RWPE2 (cell line): ENCODE measurements around the gene SPTBN2.
A peak's percentile ranks its signal among the peaks of the same experiment; 100 is the strongest.

Experiments used
- ATAC-seq: fragments of 200-7000 bp; cut with Tn5 transposase; 3 replicates; pipeline ENCODE4 v1.9.1; 2021; ENCODE audit warnings: low read depth
- DNase-seq: peaks from one replicate; pipeline ENCODE4 v3.0.0-alpha.2; 2020; ENCODE audit warnings: low spot score
- H3K27ac ChIP-seq: fragments of 450-650 bp; 2 replicates; pipeline ENCODE4 v1.5.1; 2017; ENCODE audit warnings: mild to moderate bottlenecking; ENCODE audit not compliant: poor library complexity, severe bottlenecking
- H3K27me3 ChIP-seq: fragments of 250-450 bp; sonication (Bioruptor Pico); 2 replicates; pipeline ENCODE4 v1.5.1; 2021; ENCODE audit warnings: mild to moderate bottlenecking, moderate library complexity; ENCODE audit not compliant: insufficient read depth, poor library complexity, severe bottlenecking
- H3K36me3 ChIP-seq: fragments of 250-450 bp; sonication (Bioruptor Pico); 2 replicates; pipeline ENCODE4 v1.5.1; 2020; ENCODE audit warnings: low read depth, mild to moderate bottlenecking, moderate library complexity
- H3K4me1 ChIP-seq: fragments of 250-450 bp; sonication (Bioruptor Pico); 2 replicates; pipeline ENCODE4 v1.5.1; 2021; ENCODE audit warnings: mild to moderate bottlenecking, moderate library complexity; ENCODE audit not compliant: insufficient read depth, poor library complexity, severe bottlenecking
- H3K4me3 ChIP-seq: fragments of 250-450 bp; sonication (Bioruptor Pico); 2 replicates; pipeline ENCODE4 v1.5.1; 2021; ENCODE audit warnings: mild to moderate bottlenecking, moderate library complexity; ENCODE audit not compliant: severe bottlenecking
- H3K9me3 ChIP-seq: fragments of 250-450 bp; sonication (Bioruptor Pico); 2 replicates; pipeline ENCODE4 v1.5.1; 2021; ENCODE audit warnings: mild to moderate bottlenecking, moderate library complexity; ENCODE audit not compliant: severe bottlenecking
- CTCF ChIP-seq: fragments of 450-650 bp; IDR thresholded peaks from one replicate; pipeline ENCODE4 v1.5.1; 2017; ENCODE audit warnings: mild to moderate bottlenecking, moderate library complexity; ENCODE audit not compliant: poor library complexity, severe bottlenecking

SPTBN2 gene

GRCh38 chr11:66721939-66722338 lies 7.1 kb downstream of the SPTBN2 start:
- no peaks in the 10 kb centered on the region for H3K27me3 ChIP-seq
- H3K27ac ChIP-seq, result no peak overlapping the region
- no peak overlapping the region for H3K4me3 ChIP-seq
- TF ChIP-seq CTCF, result no peak
- H3K4me1 ChIP-seq, result peaks cover 20% of the 10 kb centered on the region
- DNase-seq (no peak), ATAC-seq (no peak)
- no peaks in the 10 kb centered on the region for H3K9me3 ChIP-seq
- peaks cover 6% of the 10 kb centered on the region for H3K36me3 ChIP-seq

- H3K4me1 ChIP-seq, result peaks cover 20% of the 10 kb centered on the region
- TF ChIP-seq CTCF, result no peak
- peak overlapping the region; percentile 38 for H3K27ac ChIP-seq
- DNase-seq (no peak), ATAC-seq (no peak)
- H3K9me3 ChIP-seq, result no peaks in the 10 kb centered on the region
- peaks cover 6% of the 10 kb centered on the region for H3K36me3 ChIP-seq
- H3K4me3 ChIP-seq, result no peak overlapping the region
- no peaks in the 10 kb centered on the region for H3K27me3 ChIP-seq
These were observed 8.0 kb downstream of the SPTBN2 start for GRCh38 chr11:66720899-66721470.

DNA sequence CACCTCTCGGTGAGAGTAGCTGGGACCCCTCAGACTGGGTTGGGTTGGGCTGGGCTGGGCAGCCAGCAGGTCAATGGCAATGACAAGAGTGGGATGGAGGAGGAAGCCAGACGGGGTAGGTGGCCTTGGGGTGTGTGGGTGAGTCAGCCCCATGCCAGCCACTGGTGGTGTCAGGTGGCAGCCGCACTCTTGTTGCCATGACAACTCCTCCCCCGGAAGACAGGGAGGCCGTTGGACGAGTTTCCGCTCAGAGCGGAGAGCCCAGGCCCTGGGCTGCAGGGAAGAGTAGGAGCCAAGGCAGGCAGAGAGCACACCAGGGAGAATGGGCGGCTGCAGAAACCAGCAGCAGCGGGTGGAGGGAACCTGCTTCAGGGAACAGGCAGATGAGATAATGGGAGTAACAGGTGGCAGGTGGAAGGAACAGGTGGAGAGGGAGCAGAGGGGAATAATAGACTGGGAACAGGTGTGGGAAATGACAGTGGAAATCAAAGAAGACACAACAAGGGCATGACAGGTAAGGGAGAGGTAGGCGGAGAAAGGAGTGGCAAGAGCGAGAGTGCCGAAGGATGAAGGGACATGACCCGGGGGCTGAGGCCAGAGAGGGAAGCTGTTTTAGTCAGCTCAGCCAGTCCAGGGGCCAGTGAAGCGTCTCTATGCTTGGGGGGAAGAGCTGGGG lies 8.7 kb downstream of the SPTBN2 start:
- DNase-seq (peak; percentile 93), ATAC-seq (peak; percentile 95)
- no peaks in the 10 kb centered on the region for H3K27me3 ChIP-seq
- H3K9me3 ChIP-seq, result no peaks in the 10 kb centered on the region
- peak overlapping the region; percentile 38 for H3K27ac ChIP-seq
- H3K36me3 ChIP-seq, result peaks cover 6% of the 10 kb centered on the region
- no peak for TF ChIP-seq CTCF
- H3K4me1 ChIP-seq, result peaks cover 20% of the 10 kb centered on the region
- H3K4me3 ChIP-seq, result no peak overlapping the region

GRCh38 chr11:66719111-66719872 lies 9.7 kb downstream of the SPTBN2 start:
- ATAC-seq (no peak), DNase-seq (no peak)
- H3K4me3 ChIP-seq, result no peak overlapping the region
- TF ChIP-seq CTCF, result no peak
- peak overlapping the region; percentile 38 for H3K27ac ChIP-seq
- H3K4me1 ChIP-seq, result peaks cover 20% of the 10 kb centered on the region
- H3K27me3 ChIP-seq, result no peaks in the 10 kb centered on the region
- H3K9me3 ChIP-seq, result no peaks in the 10 kb centered on the region
- H3K36me3 ChIP-seq, result peaks cover 6% of the 10 kb centered on the region
